A172 (cell line): ENCODE data around the gene CCDC33. TPM values are rescaled to one million over a fixed set of nuclear protein-coding genes. Genes with fewer than 3 reads are reported as not detected.

ENCODE experiments used
- DNase-seq: peaks from one replicate; pipeline ENCODE4 v3.0.0-alpha.2; 2015; ENCODE audit warnings: low spot score
- total RNA-seq: library from RNA; depleted of rRNA; stranded (reverse); fragments of >200 nt; shearing (Covaris generic); gene quantifications from 2 replicates; pipeline ENCODE4 v1.2.3, GENCODE V29; 2014

Gene CCDC33
- total RNA-seq, 1 experiment from 2014 or later = not detected

GRCh38 chr15:74229686-74230085 is 6.4 kb upstream of the CCDC33 start:
- DNase-seq = no peak

GRCh38 chr15:74231475-74231874 is 4.7 kb upstream of the CCDC33 start:
- DNase-seq = no peak

GRCh38 chr15:74233373-74233772 is 2.8 kb upstream of the CCDC33 start:
- no peak for DNase-seq

- no peak for DNase-seq
These were observed 2.1 kb upstream of the CCDC33 start for GRCh38 chr15:74233851-74234597.

GRCh38 chr15:74234598-74234875 is 1.6 kb upstream of the CCDC33 start:
- no peak for DNase-seq

- DNase-seq = no peak
These were observed 3.1 kb downstream of the CCDC33 start for GRCh38 chr15:74239051-74239705.

GRCh38 chr15:74240002-74240568 is 4.0 kb downstream of the CCDC33 start:
- peak; percentile 96 for DNase-seq

- no peak for DNase-seq
These were observed 4.9 kb downstream of the CCDC33 start for GRCh38 chr15:74240897-74241614.

- DNase-seq = peak; percentile 79
These were observed 6.5 kb downstream of the CCDC33 start for GRCh38 chr15:74242441-74243185.

- DNase-seq = no peak
These were observed 7.3 kb downstream of the CCDC33 start for GRCh38 chr15:74243431-74243830.

GRCh38 chr15:74244822-74245341 is 8.8 kb downstream of the CCDC33 start:
- no peak for DNase-seq

- no peak for DNase-seq
These were observed 9.3 kb downstream of the CCDC33 start for GRCh38 chr15:74245342-74245931.

- no peak for DNase-seq
These were observed 14.1 kb downstream of the CCDC33 start for GRCh38 chr15:74250266-74250665.

- no peak for DNase-seq
These were observed 15.1 kb downstream of the CCDC33 start for GRCh38 chr15:74251131-74251811.

GRCh38 chr15:74252291-74252690 is 16.2 kb downstream of the CCDC33 start:
- peak; percentile 39 for DNase-seq

GRCh38 chr15:74252721-74253120 is 16.6 kb downstream of the CCDC33 start:
- DNase-seq = no peak

- DNase-seq = no peak
These were observed 17.2 kb downstream of the CCDC33 start for GRCh38 chr15:74253211-74253921.

GRCh38 chr15:74257105-74257504 is 21.0 kb downstream of the CCDC33 start:
- DNase-seq = no peak

GRCh38 chr15:74257623-74258022 is 21.5 kb downstream of the CCDC33 start:
- no peak for DNase-seq
